Right atrium auricular region (tissue), 2 donors: ENCODE measurements around the gene NAA80. TPM values are rescaled to one million over a fixed set of nuclear protein-coding genes. Genes with fewer than 3 reads are reported as not detected.
"Not testable (repeated sequence)": the region's sequence is repeated elsewhere in the genome, so short reads cannot be mapped to it uniquely, and the experiment has no call there.

Source experiments
- DNase-seq: peaks from one replicate; pipeline ENCODE4 v3.0.0-alpha.2; 2019; ENCODE audit warnings: low spot score
- H3K27ac ChIP-seq, 2 donors: fragments of 200-600 bp; sonication (generic); 1 replicate in 1 of 2; 2 replicates in 1 of 2; pipeline ENCODE4 v1.5.1; 2016 to 2019
- H3K27me3 ChIP-seq, 2 donors: fragments of 200-600 bp; sonication (generic); one replicate each; pipeline versions ENCODE4 v1.5.1 to v1.6.0; 2017 to 2019
- H3K36me3 ChIP-seq: fragments of 200-600 bp; sonication (generic); one replicate; pipeline ENCODE4 v1.5.1; 2016
- H3K4me1 ChIP-seq, 2 donors: fragments of 200-600 bp; sonication (generic); one replicate each; pipeline versions ENCODE4 v1.5.1 to v1.6.0; 2017 to 2019
- H3K4me3 ChIP-seq, 2 donors: fragments of 200-600 bp; sonication (generic); 1 replicate in 1 of 2; 2 replicates in 1 of 2; pipeline ENCODE4 v1.5.1; 2017 to 2019; ENCODE audit warnings: mild to moderate bottlenecking in 1 of 2, moderate library complexity in 1 of 2
- H3K9me3 ChIP-seq, 2 donors: fragments of 200-600 bp; sonication (generic); one replicate each; pipeline ENCODE4 v1.5.1; 2019
- CTCF ChIP-seq, 2 donors: fragments of 200-600 bp; sonication (generic); IDR thresholded peaks; one replicate each; pipeline ENCODE4 v1.5.1; 2019; ENCODE audit warnings: antibody characterized with exemption in 2 of 2
- total RNA-seq, 2 donors: library from RNA; depleted of rRNA; stranded (reverse); fragments of >200 nt; gene quantifications; one replicate each; pipeline ENCODE4 v1.1.0, GENCODE V29; 2016

NAA80 gene
- total RNA-seq, 2 donors from 2014 or later: 9.0 to 10.7 TPM

- Histone ChIP-seq H3K4me3 (no peak overlapping the region), H3K27me3 (no peaks in the 10 kb centered on the region), H3K27ac (peak overlapping the region in 1 of 2 donors; percentile 93), H3K9me3 (no peaks in the 10 kb centered on the region), H3K4me1 (peaks cover 0 to 44% of the 10 kb centered on the region in 2 donors), H3K36me3 (peaks cover 26% of the 10 kb centered on the region)
- no peak for DNase-seq
- no peak for TF ChIP-seq CTCF (IDR thresholded peaks at IDR 0.05)
These were observed 17.5 kb upstream of the NAA80 start for GRCh38 chr3:50316657-50317242.

GRCh38 chr3:50314816-50315215 lies 15.6 kb upstream of the NAA80 start:
- no peaks in the 10 kb centered on the region for H3K9me3 ChIP-seq
- H3K27ac ChIP-seq: no peak overlapping the region
- no peak overlapping the region for H3K4me3 ChIP-seq
- no peak for DNase-seq
- no peaks in the 10 kb centered on the region for H3K27me3 ChIP-seq
- TF ChIP-seq CTCF (IDR thresholded peaks at IDR 0.05): no peak
- peaks cover 0 to 34% of the 10 kb centered on the region in 2 donors for H3K4me1 ChIP-seq
- peaks cover 26% of the 10 kb centered on the region for H3K36me3 ChIP-seq

GRCh38 chr3:50314342-50314741 lies 15.1 kb upstream of the NAA80 start:
- no peak for DNase-seq
- no peak overlapping the region for H3K27ac ChIP-seq
- H3K9me3 ChIP-seq: no peaks in the 10 kb centered on the region
- H3K4me1 ChIP-seq: peaks cover 0 to 29% of the 10 kb centered on the region in 2 donors
- H3K4me3 ChIP-seq: no peak overlapping the region
- H3K27me3 ChIP-seq: no peaks in the 10 kb centered on the region
- peaks cover 26% of the 10 kb centered on the region for H3K36me3 ChIP-seq
- TF ChIP-seq CTCF (IDR thresholded peaks at IDR 0.05): no peak

- not testable (repeated sequence) for H3K4me3 ChIP-seq, DNase-seq, H3K27me3 ChIP-seq, H3K9me3 ChIP-seq, H3K4me1 ChIP-seq, H3K27ac ChIP-seq, H3K36me3 ChIP-seq
These were observed 12.8 kb upstream of the NAA80 start for GRCh38 chr3:50312041-50312440.

GRCh38 chr3:50304601-50305000 lies 5.4 kb upstream of the NAA80 start:
- Histone ChIP-seq H3K4me1 (peaks cover 0 to 37% of the 10 kb centered on the region in 2 donors), H3K9me3 (no peaks in the 10 kb centered on the region), H3K27me3 (no peaks in the 10 kb centered on the region), H3K27ac (no peak overlapping the region), H3K36me3 (no peaks in the 10 kb centered on the region), H3K4me3 (no peak overlapping the region)
- no peak for DNase-seq
- TF ChIP-seq CTCF (IDR thresholded peaks at IDR 0.05): no peak

- H3K36me3 ChIP-seq: no peaks in the 10 kb centered on the region
- peaks cover 0 to 45% of the 10 kb centered on the region in 2 donors for H3K4me1 ChIP-seq
- no peaks in the 10 kb centered on the region for H3K27me3 ChIP-seq
- peak within 1 kb of the TSS; percentile 42 to 43 for H3K4me3 ChIP-seq
- DNase-seq: peak; percentile 90
- peak in 1 of 2 donors; percentile 35 for TF ChIP-seq CTCF (IDR thresholded peaks at IDR 0.05)
- peak within 1 kb of the TSS; percentile 89 to 90 for H3K27ac ChIP-seq
- H3K9me3 ChIP-seq: no peaks in the 10 kb centered on the region
These were observed 4.0 kb upstream of the NAA80 start, which contains the start of gene HYAL1 for GRCh38 chr3:50303013-50303815. HYAL1 (minus strand) TSS chr3:50303574; CDS start chr3:50302956, 618 bp downstream.
